Umbilical cord (tissue), 2 donors: ENCODE results near the gene FAM193A. TPM values are rescaled to one million over a fixed set of nuclear protein-coding genes. Genes with fewer than 3 reads are reported as not detected.
A peak's percentile ranks its signal among the peaks of the same experiment; 100 is the strongest.
"Not testable (repeated sequence)": the region's sequence is repeated elsewhere in the genome, so short reads cannot be mapped to it uniquely, and the experiment has no call there.

Experiments
- DNase-seq: peaks from one replicate; pipeline ENCODE4 v3.0.0-alpha.2; 2015; ENCODE audit warnings: low spot score
- total RNA-seq: library from RNA; depleted of rRNA; stranded (reverse); fragments of >200 nt; gene quantifications from one replicate; pipeline ENCODE4 v1.2.3, GENCODE V29; 2014; ENCODE audit warnings: low replicate concordance; ENCODE audit not compliant: insufficient read depth

Gene FAM193A
- total RNA-seq, 1 donor from 2014 or later: 23.4 TPM

DNA sequence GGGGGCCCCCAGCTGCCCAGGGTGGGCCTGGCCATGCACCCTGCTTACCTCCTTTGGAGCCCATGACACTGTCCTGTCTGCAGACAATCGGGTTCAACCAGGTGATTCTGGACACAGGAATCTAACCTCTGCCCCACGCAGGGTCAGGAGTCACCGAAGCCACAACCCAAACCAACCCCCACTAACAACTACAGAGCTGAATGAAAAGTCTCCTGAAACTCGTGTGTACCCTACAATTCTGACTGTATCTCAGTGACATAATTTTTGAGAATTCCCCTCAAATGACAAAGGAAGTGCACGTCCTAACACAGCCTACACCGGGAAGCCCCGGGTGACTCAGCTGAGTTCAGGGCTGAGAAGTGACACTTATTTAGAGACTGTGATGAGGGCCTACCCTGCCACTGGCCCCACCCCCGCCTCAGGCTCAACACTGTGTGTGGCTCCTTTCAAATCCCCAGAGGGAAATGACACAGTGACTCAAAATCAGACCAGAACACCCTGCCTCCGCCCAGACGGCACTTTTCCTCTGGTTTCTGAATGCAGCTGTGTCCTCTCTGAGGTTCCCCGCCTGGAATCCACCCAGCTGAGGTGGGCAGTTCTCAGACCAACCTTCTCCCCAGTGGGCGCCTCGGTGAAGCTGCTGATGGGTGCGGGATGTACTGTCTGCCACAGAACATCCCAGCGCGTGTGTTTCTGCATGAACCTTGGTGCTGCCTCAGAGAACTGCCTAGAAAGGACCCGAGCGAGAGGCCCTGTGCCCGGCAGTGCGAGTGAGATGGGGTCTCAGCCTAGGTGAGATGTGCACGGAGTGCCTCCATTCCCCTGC is 209.7 kb downstream of the FAM193A start:
- no peak for DNase-seq

DNA sequence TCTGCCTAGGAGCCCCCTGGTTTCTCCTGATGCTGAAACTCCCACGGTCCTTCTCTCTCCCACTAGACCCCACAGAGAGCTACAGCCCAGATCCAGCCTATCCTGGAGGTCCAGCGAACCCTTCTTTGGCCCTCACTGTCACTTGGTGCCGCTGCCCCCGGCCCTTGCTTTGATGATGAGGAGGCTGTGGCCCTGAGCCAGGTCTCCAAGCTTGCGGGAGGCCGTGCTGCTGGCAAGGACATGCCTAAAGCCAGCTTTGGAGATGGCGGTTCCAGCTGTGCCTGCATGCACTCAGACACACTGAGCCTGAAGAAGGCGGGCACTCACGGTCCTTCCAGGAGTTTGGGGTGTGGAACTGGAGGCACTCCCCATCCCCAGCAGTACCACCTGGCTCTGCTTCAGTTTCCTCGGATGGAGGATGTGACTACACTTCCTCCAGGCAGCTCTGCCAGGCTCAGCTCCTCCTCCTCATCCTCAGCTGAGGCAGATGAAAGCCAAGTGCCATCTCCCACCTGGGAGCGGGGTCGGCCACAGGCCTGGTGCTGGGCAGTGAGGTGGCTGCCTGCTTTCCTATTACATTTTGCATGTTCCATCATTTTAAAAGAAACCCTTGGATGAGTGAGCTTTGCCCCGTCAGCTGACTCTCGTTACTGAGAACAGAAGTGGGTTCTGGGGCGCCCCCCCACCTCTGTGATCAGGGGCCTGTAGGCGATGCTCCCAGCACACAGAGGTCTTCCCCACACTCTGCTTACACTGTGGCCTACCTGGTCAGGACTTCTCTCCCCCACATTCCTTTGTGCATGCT is 210.6 kb downstream of the FAM193A start:
- no peak for DNase-seq

DNA sequence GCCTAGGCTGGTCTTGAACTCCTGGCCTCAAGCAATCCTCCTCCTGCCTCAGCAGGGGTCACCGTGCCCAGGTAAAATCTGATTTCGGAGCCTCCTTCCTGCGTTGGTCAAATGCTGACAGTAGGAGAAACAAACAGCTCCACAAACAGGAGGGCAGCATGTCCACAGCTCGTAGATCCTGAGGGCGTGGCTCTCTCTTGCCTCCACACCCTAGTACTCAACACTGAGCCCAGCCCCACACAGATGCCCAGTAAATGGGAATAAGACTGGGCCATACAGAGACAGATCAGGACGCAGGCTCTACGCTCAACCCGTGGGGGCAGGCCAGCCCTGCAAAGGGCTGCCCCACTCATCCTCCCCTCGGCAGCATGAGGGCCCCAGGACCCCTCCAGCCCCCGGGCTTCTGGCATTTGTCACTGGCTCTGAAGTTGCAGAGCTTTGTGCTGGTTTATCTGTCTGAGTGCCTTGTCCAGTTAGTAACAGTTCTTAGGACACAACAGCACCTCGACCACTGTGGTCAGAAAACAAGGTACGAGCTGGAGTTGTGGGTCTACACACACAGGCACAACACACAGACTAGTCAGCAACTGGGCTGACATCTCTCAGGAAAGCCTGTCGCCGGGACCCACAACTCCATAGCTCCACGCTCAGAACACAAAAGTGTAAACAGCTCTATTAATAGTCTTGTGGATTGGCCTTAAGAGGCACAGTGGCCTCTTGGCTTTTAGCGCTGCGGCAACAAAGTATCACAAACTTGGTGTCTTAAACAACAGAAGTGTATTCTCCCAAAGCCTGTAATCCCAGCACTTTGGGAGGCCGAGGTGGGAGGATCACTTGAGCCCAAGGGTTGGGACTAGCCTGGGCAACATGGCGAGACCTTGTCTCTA is 214.5 kb downstream of the FAM193A start:
- DNase-seq: no peak

DNA sequence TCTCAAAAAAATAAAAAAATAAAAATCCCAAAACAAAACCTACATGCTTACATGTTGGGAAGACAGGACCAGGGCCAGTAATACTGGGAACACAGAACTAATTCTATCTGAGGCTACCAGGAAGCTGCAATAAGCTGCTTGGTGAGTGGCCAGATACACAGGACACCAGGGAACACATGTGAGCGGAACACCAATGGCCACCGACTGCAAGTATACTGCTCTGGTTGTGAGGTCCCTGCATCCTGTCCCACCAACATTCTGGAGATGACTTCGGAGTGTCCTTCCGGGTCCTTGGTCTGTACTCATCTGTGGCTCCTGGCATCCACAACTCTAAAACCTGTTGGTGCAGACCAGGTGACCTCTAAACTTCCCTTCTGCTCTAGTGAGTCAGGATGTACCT is 217.0 kb downstream of the FAM193A start:
- no peak for DNase-seq

DNA sequence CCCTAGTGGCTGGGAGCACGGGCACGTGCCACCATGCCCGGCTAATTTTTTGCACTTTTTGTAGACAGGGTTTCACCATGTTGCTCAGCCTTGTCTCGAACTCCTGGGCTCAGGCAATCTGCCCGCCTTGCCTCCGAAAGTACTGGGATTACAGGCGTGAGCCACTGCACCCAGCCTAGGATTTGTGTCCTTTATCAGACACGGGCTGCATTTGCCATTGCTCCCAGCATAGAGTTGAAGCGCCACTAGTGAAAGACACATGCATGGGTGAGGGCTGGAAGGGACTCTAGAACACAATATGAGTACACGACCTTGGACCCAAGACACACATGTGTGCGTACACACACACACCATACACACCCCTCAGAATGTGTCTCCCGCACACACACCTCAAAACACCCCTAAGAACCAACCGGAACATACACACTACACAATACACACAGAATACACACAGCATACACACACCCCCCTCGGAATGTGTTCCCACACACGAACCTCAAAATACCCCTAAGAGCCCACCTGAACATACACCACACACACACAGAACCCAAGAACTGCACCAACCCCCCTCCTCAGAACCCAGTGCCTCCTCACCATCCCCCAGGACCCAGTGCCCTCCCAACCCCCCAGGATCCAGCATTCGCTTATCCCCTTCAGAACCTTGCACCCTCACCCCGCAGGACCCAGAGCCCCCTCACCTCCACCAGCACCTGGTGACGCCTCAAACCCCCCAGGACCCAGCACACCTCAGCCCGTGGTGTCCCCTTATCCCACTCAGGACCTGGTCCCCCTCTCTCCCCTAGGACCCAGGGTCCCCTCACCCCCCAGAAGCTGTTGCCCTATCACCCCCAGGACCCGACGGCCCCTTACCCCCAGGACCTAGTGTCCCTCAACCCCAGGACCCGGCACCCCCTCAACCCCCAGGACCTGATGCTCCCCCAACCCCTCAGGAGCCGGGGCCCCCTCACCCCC is 218.7 kb downstream of the FAM193A start:
- no peak for DNase-seq

DNA sequence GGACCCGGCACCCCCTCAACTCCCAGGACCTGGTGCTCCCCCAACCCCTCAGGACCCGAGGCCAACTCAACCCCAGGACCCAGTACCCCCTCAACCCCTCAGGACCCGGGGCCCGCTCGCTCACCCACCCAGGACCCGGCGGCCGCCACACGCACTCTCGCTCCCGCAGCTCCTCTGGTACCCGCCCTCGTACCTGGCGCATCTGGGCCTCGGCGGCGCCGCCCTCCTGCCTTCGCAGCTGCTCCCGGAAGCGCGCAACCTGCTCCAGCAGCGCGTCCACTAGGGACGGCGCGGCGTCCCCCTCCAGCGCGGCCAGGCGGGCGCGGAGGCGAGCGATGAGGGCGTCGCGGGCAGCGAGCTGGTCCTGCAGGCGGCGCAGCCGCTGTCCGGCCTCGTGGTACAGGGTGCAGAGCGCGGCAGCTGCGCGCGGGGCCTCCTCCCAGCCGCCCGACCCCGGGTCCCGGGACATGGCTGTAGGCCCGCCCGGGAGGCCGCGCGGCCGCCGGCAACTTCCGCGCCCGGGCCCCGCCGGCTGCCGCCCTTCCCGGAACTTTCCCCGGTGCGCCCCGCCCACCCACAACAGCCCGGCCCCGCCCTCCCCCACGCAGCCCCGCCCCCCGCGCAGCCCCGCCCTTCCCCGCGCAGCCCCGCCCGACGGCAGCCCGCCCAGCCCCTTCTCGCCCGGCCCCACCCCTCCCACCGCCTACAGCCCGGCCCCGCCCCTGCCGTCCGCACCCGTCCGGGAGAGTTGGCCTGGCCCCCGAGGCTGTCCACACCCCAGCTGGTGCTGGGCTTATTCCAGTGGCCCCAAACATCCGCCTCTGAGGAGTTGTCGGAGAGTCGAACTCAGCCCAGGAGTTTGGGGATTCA is 219.6 kb downstream of the FAM193A start, which contains the start of gene TNIP2:
Gene TNIP2 (minus strand): TSS at position 516 of the 870 bp plus-strand sequence. CDS start 47 bp downstream, at position 469.
- DNase-seq: peak; percentile 79

DNA sequence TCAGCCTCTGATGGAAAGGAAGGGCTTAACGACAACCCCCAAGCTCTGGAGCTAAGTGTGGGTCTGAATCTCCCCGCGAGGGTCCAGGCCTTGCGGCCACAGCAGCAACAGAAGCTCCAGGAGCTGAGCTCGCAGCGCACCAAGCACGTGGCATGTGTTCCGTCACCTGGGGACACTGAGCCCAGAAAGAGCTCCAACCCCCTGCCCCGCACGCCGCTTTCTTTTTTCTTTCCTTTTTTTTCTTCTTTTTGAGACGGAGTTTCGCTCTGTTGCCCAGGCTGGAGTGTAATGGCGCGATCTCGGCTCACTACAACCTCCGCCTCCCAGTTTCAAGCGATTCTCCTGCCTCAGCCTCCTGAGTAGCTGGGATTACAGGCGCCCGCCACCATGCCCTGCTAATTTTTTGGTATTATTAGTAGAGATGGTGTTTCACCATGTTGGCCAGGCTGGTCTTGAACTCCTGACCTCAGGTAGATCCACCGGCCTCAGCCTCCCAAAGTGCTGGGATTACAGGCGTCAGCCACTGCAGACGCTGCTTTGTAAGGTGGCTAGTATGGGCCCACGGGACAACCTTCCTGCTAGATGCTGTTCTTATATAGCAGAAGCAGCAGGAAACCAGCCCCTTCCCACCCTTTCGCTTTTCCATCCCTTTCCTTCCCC is 220.4 kb downstream of the FAM193A start:
- no peak for DNase-seq

DNA sequence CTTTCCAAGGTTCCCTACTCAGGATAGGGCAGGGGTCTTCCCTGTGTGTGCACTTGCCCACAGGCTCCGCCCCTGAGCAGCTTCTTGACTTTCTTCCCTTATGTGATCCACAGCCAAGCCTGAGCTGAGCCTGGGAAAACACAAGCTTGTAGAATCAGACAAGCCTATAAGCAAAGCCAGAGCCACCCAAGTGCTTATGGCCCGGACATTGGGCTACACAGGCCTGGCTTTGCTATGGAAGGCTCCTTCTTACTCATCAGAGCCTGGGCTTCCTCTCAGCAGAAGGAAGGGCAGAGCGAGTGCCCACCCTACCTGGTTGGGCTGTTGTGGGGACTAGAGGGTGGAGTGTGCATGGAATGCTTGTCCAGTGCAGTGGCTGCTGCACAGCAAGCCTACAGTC is 221.0 kb downstream of the FAM193A start:
- no peak for DNase-seq

DNA sequence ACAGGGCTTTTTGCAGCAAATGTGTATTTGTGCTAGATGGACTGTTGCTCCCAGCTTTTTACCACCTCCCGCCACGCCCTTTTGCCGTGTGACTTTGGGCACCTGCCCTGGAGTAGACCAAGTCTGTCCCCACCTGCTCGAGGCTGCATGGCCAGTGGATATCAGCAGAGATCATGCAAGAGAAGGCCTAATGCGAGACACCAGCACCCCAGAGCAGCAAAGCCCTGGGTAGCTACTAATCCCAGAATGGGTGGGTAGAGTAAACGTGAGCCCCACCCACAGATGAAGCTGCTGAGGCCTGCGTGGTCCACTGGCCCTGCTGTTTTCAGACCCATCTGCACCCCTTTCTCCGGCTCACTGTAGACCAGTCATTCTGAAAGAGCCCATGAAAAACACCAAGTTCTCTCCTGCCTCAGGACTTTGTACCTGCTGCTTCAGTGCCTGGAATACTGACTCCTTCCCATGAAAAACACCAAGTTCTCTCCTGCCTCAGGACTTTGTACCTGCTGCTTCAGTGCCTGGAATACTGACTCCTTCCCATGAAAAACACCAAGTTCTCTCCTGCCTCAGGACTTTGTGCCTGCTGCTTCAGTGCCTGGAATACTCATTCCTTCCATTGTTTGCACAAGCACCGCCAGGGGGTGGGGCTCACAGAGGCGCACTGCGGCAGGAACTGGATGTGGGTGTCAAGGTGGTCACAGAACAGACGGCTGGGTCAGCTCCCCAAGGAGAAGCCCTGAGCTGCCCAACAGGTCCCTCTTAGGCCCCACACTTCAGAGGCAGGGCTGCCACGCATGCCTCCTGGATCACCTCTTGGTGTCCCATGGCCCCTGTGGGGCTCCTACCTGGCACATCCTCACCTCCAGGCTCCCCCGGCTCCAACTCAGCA is 224.8 kb downstream of the FAM193A start:
- DNase-seq: no peak

DNA sequence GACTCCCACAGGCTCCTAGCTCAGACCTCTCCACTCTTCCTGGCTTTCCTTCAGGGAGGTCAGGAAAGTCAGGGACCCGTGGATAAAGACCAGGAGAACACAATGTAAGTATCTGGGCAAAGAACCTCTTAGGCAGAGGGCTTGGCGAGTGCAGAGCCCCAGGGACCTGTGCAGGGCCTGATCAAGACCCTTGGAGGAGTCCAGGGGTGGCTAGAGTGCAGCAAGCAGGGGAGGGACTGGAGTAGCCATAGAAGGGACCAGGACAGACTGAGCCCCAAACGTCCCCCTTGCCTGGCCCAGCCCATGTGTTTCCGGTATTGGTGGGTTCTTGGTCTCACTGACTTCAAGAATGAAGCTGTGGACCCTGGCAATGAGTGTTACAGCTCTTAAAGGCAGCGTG is 225.6 kb downstream of the FAM193A start:
- DNase-seq: no peak

DNA sequence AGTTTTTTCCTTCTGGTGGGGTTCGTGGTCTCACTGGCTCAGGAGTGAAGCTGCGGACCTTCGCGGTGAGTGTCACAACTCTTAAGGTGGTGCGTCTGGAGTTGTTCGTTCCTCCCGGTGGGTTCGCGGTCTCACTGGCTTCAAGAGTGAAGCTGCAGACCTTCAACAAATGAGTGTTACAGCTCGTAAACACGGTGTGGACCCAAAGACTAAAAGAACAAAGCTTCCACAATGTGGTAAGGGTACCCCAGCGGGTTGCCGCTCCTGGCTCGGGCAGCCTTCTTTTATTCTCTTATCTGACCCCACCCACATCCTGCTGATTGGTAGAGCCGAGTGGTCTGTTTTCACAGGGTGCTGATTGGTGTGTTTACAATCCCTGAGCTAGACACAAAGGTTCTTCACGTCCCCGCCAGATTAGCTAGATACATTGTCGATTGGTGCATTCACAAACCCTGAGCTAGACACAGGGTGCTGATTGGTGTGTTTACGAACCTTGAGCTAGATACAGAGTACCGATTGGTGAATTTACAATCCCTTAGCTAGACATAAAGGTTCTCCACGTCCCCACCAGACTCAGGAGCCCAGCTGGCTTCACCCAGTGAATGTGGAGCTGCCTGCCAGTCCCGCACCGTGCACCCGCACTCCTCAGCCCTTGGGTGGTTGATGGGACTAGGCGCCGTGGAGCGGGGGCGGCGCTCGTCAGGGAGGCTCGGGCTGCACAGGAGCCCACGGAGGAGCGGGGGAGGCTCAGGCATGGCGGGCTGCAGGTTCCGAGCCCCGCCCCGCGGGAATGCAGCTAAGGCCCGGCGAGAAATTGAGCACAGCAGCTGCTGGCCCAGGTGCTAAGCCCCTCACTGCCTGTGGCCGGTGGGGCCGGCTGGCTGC is 226.3 kb downstream of the FAM193A start:
- DNase-seq: not testable (repeated sequence)

DNA sequence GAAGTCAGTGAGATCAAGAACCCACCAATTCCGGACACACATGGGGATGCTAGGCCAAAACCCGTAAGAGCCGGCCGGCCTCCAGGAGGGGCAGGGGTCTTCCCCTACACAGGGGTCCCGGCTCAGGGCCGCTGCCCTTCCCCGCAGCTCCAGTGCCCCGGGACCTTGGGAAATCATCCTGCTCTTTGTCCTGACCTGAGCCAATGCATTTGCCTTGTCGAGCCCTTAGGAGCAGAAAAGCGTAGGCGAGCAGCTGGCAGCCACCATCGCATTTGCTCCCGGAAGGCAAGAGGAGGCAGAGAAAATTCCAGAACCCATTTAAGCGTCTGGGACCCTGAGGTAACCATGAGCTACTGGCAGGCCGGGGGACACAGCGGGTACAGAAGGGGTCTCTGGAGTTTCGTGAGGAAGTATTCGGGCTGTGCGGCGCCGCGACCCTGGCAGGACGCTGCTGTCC is 227.1 kb downstream of the FAM193A start:
- no peak for DNase-seq

DNA sequence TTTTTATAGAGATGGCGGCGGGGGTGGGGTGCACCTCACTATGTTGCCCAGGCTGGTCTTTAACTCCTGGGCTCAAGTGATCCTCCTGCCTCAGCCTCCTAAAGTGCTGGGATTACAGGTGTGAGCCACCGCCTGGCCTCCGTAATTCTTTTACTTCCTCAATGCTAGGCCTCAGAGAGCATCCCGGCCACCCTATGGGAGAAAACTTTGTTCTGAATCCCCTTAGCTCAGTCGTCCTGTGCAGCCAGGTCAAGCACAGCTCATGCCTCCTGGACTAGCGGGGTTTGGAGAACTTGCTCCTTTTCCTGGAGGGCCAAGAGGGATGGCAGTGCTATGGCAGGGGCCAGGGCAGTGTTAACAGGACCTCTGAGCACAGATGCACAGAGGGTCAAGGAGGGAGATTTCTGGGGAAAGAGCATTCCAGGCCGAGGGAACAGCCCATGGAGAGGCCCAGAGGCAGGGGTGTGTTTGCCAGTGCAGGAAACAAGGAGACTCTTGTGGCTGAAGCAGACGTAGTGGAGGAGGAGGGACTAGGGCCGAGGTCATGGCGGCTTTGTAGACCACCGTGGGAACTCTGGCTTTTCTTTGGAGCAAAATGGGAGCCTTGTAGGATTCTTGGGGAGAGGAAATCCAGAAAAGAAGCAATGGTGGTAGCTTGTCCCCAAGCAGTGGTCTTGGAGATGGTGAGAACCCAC is 229.5 kb downstream of the FAM193A start:
- no peak for DNase-seq

DNA sequence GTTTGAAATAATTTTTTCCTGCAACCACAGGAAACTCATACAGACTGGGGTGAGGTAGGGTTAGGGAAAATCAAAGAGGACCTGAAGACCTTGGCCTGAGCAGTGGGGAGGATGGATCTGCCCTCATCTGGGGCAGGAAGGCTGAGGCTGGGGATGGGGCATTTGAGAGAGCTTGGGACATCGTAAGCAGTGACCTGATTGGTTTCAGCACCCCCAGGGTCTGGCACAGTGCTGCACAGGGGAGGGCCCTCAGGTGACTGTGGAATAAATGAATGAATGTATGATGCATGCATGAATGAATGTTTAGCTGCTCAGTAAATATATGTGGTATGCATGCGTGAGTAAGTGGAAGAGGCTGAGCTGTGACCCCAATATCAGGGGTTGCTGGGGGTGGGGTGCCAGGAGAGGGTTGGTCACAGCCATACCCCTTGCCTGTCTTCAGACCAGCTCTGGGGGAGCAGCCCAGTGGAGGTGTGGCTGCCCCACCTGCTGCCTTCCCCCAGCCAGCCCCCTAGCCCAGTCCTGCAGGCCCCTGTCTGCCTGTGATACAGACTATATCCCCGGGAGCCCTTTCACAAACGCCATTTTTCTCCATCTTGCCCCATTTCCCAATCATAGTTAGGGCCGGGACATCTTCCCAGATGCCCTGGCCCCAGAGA is 230.7 kb downstream of the FAM193A start:
- DNase-seq: no peak

DNA sequence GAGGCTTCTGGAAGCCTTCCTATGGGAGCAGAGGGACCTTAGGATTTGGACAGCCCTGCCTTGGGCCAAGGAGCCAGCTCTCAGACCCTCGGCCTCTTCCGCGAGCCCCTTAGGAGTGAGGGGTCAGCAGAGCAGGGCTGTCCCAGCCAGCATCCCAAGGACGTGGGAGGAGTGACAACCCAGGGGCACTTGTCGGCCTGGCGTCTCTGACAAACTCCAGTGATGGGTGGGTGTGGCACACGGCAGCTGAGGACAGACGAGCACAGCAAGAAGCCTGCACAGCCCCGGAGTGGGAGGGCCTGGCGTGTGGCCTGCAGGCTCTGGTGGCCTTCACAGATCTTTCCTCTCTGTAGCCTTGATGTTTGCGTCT is 231.2 kb downstream of the FAM193A start:
- no peak for DNase-seq

DNA sequence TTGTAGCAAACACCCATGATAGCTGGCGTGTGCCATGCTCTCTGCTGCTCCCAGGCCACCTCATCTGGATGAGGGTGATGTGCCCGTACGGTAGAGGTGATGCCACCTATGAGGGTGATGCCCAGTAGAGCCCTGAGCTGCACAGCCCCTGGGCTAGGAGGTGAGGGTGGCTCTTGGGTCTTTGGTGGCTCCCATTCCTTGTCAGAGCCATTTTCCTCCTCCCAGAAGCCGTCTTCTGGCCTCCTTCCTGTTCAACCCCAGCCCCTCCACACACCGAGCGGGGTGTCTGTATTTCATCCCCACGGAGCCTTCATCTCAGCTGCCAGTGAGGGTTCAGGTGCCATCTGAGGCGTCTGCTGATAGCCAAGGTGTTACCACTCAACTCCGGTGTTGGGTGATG is 231.7 kb downstream of the FAM193A start:
- no peak for DNase-seq
